GM06990 (cell line): ENCODE results near the gene RRP1.

Experiments
- DNase-seq: peaks from one replicate; pipeline ENCODE4 v3.0.0-alpha.2; 2011; ENCODE audit not compliant: insufficient read length; ENCODE audit errors: extremely low read depth
- H3K27me3 ChIP-seq: replicated peaks from 2 replicates; pipeline ENCODE4 v1.6.0; 2011; ENCODE audit warnings: low read length; ENCODE audit not compliant: control insufficient read depth, insufficient read depth
- H3K36me3 ChIP-seq: 2 replicates; pipeline ENCODE4 v1.5.1; 2011; ENCODE audit warnings: low read length; ENCODE audit not compliant: control insufficient read depth, insufficient read depth
- H3K4me3 ChIP-seq: replicated peaks from 2 replicates; pipeline ENCODE4 v1.5.1; 2011; ENCODE audit warnings: low read depth, mild to moderate bottlenecking, control low read depth, low read length
- TF ChIP-seq, protein P1 (sequence below): IDR thresholded peaks from 2 replicates; pipeline ENCODE4 v1.5.1; 2011; ENCODE audit warnings: low read length, control low read depth, mild to moderate bottlenecking, inconsistent platforms; ENCODE audit not compliant: insufficient read depth, poor library complexity, severe bottlenecking

The RRP1 gene

DNA sequence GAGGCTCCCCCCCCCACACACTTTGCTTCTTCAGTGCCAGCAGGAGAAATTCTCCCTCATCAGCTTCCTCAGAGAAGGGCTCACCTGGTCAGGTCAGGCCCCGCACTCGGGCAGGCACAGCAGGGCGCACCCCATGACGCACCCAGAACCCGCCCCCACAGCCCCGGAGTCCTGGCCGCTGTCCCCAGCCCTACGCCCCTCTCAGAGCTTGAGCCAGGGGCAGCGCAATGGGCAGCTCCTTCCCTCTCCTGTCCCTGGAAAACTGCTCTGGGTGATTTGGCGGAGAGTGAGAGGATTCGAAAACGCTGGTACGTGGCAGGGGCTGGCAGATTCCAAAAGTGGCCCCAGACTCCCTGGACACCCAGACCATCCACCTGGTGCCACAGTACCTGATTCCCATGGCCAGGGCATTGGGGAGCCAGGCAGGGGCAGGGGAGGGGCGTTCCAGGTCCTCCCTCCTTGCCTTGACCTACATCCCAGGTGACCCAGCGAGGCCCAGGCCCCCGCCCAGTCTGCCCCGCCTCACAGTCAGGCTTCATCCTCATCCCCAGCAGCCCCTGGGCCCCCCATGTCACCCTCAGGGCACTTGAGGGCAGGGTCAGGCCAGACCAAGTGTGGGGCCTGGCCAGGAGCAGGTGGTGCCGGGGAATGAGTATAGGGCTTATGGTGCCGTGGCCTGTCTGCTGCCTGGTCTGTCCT is 23.7 kb downstream of the RRP1 start:
- Histone ChIP-seq H3K36me3 (no peaks in the 10 kb centered on the region), H3K27me3 (no peaks in the 10 kb centered on the region), H3K4me3 (no peak overlapping the region)
- TF ChIP-seq, protein P1, sequence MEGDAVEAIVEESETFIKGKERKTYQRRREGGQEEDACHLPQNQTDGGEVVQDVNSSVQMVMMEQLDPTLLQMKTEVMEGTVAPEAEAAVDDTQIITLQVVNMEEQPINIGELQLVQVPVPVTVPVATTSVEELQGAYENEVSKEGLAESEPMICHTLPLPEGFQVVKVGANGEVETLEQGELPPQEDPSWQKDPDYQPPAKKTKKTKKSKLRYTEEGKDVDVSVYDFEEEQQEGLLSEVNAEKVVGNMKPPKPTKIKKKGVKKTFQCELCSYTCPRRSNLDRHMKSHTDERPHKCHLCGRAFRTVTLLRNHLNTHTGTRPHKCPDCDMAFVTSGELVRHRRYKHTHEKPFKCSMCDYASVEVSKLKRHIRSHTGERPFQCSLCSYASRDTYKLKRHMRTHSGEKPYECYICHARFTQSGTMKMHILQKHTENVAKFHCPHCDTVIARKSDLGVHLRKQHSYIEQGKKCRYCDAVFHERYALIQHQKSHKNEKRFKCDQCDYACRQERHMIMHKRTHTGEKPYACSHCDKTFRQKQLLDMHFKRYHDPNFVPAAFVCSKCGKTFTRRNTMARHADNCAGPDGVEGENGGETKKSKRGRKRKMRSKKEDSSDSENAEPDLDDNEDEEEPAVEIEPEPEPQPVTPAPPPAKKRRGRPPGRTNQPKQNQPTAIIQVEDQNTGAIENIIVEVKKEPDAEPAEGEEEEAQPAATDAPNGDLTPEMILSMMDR: no peak
- DNase-seq: no peak

DNA sequence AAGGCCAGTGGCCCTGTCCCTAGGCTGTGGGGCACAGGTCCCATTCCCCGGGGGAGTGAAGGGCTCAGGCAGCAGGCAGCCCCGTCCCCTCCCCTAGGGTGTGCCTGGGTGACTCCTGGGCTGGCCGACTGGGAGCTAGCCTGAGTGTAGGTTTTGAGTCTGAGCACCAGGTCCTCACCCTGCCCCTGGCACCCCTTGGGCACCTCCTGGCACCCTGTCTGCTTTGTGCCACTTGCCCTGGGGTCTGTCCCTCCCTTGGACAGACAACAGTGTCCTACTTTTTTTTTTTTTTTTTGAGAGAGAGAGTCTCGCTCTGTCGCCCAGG is 24.2 kb downstream of the RRP1 start:
- Histone ChIP-seq H3K27me3 (no peaks in the 10 kb centered on the region), H3K36me3 (no peaks in the 10 kb centered on the region), H3K4me3 (no peak overlapping the region)
- no peak for DNase-seq
- TF ChIP-seq, protein P1: no peak

DNA sequence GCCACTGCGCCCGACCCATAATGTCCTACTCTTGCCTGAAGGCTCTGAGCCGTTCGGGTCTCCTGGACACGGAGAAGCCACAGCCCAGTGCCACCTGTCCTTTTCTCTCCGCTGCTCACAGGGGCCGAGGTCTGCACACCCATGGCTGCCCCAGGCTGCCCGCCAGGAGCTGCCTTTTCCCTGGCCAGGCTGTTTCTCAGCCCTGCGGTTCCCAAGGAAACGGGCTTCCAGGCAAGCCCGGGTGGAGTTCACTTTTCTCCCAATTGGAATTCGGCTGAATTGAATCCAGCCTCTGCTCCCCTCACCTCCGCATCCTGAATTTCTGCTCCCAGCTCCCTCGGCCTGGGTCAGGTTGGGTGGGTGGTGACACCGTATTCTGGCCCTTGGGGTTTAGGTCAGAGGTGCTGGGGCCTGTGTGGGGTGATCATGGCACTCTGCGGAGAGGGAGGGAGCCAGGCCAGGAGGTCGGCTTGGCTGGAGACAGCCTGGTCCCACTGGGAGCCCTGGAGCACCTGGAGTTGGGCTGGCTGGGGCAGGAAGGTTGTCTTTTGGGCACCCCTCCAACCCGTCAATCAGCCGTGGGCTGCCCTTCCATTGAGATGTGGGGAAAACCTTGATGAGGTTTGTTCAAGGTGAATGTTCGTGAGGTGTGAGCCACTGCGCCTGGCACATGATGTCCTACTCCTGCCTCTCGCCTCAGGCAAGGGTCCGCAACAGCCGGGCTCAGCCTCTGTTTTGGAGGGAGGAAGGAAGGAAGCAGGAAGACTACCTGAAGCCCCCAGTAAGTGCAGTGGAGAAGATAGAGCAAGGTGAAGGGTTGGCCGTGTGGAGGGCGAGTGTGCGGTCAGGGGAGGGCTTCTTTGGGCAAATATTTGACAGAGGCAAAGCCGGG is 25.1 kb downstream of the RRP1 start:
- Histone ChIP-seq H3K36me3 (no peaks in the 10 kb centered on the region), H3K27me3 (no peaks in the 10 kb centered on the region), H3K4me3 (no peak overlapping the region)
- DNase-seq: no peak
- TF ChIP-seq, protein P1: no peak

DNA sequence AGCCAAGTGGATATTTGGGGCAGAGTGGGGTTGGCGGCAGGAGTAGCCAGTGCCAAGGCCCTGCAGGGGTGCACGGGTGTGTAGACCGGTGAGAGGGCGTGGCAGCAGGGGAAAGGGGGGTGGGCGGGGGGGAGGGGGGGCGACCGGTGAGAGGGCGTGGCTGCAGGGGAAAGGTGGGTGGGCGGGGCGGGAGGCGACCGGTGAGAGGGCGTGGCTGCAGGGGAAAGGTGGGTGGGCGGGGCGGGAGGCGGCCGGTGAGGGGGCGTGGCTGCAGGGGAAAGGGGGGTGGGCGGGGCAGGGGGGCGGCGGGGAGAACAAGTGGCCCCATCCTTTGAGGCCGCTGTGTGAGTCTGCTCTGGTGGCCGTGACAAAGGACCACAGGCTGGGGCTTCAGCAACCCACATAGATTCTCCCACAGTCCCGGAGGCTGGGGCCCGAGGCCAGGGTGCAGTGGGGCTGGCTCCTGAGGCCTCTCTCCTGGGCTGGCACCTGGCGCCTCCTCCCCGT is 25.8 kb downstream of the RRP1 start:
- TF ChIP-seq, protein P1: no peak
- Histone ChIP-seq H3K4me3 (no peak overlapping the region), H3K27me3 (no peaks in the 10 kb centered on the region), H3K36me3 (no peaks in the 10 kb centered on the region)
- DNase-seq: no peak

DNA sequence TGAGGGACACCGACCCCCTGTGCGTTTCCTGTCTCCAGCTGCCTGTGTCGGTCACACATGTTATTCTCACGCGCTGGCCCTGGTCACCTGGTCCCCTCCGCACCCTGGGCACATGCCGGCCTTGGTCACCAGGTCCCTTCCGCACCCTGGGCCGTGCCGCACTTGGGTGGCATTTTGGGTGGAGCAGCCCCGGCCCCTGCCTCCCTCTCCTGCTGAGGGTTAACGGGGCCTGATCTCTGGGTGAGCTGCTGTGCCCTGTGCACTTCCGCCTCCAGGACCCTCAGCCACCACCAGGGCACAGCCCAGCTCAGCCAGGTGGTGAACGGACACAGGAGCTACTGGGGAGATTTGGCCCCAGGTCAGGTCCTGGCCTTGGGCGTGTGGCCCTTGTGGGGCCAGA is 26.6 kb downstream of the RRP1 start:
- TF ChIP-seq, protein P1: no peak
- Histone ChIP-seq H3K27me3 (no peaks in the 10 kb centered on the region), H3K4me3 (no peak overlapping the region), H3K36me3 (no peaks in the 10 kb centered on the region)
- DNase-seq: no peak
